SIG-M5 treated with dmso at 0.1 percent for 504 hours (cell line): Measurements from ENCODE around the gene TEX19.

ENCODE experiments used
- DNase-seq: peaks from one replicate; lab custom pipeline; 2025; ENCODE audit not compliant: unreplicated experiment; lab: John Stamatoyannopoulos, UW

TEX19 gene

GRCh38 chr17:82320956-82321927 lies 37.8 kb upstream of the TEX19 start:
- DNase-seq, result no peak

GRCh38 chr17:82321947-82322466 lies 37.0 kb upstream of the TEX19 start:
- DNase-seq, result no peak

- no peak for DNase-seq
Measured at GRCh38 chr17:82322526-82323453, 36.3 kb upstream of the TEX19 start.

- DNase-seq, result no peak
Measured at GRCh38 chr17:82323514-82324234, 35.4 kb upstream of the TEX19 start.

- DNase-seq, result no peak
Measured at GRCh38 chr17:82324566-82325285, 34.3 kb upstream of the TEX19 start.

GRCh38 chr17:82325286-82326180 lies 33.5 kb upstream of the TEX19 start:
- DNase-seq, result no peak

- no peak for DNase-seq
Measured at GRCh38 chr17:82327289-82327688, 31.8 kb upstream of the TEX19 start.

- DNase-seq, result no peak
Measured at GRCh38 chr17:82327757-82328140, 31.3 kb upstream of the TEX19 start.

GRCh38 chr17:82328141-82328993 lies 30.7 kb upstream of the TEX19 start:
- no peak for DNase-seq

GRCh38 chr17:82328994-82329507 lies 30.0 kb upstream of the TEX19 start:
- DNase-seq, result no peak

GRCh38 chr17:82329683-82330321 lies 29.2 kb upstream of the TEX19 start:
- DNase-seq, result no peak

GRCh38 chr17:82330322-82331239 lies 28.5 kb upstream of the TEX19 start:
- no peak for DNase-seq

GRCh38 chr17:82331345-82331939 lies 27.6 kb upstream of the TEX19 start:
- DNase-seq, result no peak

GRCh38 chr17:82332669-82333278 lies 26.3 kb upstream of the TEX19 start:
- DNase-seq, result no peak

- DNase-seq, result no peak
Measured at GRCh38 chr17:82333279-82334171, 25.5 kb upstream of the TEX19 start, which contains the start of gene SECTM1. SECTM1 (minus strand) TSS chr17:82333766; CDS start chr17:82327240, 6,526 bp downstream.
